NCI-H187 treated with DMSO at 0.1 percent for 48 hours (cell line): ENCODE measurements around the gene VSTM5.
"Not testable (repeated sequence)": the region's sequence is repeated elsewhere in the genome, so short reads cannot be mapped to it uniquely, and the experiment has no call there.

Experiments
- DNase-seq: peaks from one replicate; lab custom pipeline; 2025; lab: John Stamatoyannopoulos, UW

VSTM5 gene, protein sequence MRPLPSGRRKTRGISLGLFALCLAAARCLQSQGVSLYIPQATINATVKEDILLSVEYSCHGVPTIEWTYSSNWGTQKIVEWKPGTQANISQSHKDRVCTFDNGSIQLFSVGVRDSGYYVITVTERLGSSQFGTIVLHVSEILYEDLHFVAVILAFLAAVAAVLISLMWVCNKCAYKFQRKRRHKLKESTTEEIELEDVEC

DNA sequence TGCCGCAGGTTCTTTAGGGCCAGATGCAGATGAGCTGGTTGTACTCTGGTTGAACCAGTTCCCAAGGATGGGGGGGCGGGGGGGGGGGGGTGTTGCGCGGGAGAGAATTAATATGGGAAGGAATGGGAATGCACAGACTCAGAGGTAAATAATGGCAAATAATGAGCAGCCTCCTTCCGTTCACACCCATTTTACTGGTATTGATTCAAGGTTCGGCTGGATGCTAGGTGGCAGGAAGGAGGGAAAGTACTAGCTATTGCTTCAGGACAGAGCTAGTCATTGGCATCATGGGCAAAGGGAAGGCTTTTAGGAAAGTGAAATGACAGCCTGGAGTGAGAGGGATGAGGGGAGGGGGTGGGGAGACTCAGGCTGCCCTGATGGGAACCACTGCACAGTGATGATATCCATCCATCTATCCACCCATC, at the start of gene VSTM5:
VSTM5 (minus strand) TSS at position 25 of the 425 bp plus-strand sequence. CDS start 116 bp downstream, outside the sequence.
- DNase-seq: no peak

DNA sequence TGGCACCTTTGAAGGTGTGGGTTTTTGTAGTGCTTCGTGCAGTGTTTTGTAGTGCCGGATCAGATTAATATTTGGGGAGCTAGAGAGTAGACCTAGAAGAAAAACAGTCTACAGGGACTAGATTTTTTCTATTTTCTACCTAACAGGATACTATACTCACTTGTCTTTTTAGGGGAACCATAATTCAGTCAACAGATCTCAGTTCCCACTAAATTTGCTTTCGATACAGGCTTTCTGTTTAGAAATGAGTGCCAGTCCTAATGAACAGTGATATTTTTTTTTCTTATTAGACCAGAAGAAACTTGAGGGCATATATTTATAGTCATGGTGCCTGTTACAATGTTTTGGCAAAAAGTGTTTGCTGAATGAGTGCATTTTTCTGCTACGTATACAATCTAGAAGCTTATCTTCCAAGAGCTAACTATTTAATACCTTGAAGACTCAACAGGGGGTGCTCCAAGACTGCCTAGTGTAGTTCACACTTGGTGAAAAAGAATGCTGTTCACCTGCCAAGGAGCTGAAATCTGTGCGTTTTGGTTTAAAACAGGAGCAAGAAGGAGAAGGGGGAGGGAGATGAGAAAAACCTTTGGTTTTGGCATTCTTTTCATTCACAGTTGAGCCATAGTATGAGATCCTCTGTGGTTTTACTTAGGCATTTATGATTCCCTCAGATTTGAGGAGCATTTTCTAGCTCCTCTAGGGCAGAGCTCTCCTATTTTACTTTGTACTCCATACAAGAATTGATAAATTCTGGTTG, 44.9 kb upstream of the VSTM5 start:
- no peak for DNase-seq

DNA sequence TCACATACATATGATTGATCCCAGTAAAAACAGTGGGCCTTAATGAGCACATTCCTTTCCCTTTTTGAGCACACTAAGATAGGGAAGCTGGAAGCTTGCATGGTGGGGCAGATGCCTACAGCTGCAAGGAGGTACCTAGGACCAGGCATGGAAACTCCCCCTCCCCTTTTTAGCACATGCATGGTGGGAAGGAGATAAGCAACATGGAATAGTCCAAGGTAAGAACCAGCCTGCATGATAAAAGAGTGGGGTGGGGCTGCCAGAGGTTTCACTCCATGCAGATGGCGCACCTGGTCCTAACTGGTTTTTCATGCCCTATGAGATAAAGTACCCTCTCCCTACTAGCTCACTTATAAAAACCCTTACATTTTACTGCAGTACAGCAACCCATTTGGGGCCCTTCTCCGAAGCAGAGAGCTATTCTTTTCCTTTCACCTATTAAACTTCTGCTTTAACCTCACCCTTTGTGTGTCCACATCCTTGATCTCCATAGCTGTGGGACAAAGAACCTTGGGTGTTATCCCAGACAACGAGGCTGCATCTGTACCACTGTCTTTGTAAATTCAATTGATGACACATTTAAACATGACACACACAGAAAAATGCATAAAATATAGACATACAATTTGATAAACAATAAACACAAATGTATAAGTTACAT, 40.1 kb upstream of the VSTM5 start:
- no peak for DNase-seq

DNA sequence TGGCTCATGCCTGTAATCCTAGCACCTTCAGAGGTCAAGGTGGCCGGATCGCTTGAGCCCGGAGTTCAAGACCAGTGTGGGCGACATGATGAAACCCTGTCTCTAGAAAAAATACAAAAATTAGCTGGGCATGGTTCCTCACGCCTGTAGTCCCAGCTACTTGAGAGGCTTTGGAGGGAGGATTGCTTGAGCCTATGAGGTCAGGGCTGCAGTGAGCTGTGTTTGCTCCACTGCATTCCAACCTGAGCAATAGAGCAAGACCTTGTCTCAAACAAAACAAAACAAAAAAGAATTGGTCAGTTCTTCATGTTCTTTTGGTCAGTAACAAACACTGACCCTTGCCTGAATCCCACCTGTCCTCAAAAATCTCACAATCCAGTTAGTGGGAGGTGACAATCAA, 36.7 kb upstream of the VSTM5 start:
- no peak for DNase-seq

DNA sequence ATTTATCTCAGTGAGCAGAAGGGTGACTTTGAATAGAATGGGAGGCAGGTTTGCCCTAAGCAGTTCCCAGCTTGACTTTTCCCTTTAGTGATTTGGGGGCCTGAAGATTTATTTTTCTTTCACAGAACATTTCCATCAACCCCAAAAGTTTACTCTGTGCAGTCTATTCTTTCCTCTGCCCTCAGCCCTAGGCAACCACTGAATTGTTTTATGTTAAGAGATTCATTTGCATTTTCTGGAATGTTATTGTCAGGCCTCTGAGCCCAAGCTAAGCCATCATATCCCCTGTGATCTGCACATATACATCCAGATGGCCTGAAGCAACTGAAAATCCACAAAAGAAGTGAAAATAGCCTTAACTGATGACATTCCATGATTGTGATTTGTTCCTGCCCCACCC, 28.7 kb upstream of the VSTM5 start:
- not testable (repeated sequence) for DNase-seq

DNA sequence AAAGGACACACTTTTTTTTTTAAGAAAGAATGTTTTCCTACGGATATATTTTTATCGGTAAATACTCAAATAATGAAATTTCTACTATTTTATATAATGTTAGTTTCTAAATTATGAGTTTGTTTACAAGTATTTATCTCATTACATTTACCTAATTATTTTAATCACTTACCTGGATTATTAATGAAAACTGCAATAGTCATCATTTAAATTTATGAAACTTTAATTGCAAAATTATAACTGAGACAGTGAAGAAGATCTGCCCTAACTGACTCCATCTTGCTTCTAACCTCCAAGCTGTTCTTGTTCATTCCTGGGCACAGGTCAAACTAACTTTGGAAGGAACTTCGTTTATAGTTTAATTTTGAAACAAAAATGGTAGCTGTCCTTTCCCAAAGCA, 25.2 kb upstream of the VSTM5 start:
- DNase-seq: no peak

DNA sequence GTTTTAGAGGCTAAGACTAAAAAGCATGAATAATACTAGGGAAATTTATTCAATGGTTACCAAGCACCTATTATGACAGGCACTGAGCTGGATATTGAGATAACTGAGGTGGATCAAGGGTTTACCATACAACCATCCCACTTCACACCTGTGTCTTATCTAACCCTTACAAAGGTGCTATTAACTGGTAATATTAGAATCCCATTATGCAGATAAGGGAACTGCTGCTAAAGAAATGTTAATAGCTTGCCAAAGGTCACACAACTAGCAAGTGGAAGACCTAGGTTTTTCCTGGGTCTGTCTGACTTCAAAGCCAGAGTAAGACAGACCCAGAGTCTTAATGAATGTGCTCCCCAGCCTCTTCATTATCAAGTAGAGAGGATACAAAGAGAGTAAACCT, 21.1 kb upstream of the VSTM5 start:
- DNase-seq: no peak

DNA sequence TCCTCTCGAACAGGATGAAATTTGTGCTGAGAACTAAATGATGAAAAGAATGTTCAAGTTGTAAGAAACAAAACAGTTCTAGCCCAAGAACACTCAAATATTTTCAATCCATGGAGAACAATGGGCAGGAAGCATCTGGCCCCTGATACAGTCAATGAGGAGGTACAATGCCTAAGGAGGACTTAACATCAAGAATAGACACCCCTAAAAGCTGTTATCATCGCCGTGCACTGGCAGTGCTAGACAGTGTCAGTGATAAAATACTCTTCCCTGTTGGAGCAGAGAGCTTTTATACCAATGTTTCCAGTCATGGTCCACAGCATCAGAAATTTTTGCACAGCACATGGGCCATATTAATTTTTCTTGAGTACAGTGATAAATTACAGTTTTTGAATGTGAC, 20.2 kb upstream of the VSTM5 start:
- DNase-seq: no peak

DNA sequence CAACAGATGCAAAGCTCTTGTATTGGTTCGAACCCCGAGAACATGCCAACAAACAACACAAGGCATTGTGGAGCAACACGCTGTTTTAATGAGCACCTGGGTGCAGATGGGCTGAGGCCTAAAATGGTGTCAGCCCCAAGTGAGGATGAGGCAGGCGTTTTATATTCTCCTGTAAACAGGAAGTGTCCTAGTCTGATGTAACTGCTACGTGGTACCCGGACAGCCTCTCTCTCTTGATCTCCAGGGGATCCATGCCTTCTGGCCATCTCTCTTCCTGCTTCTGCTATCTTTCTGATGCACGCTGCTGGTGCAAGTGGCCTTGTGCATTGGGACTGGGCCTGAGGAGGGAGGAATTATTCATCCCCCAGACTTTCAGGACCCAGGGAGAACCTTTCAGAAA, 19.4 kb upstream of the VSTM5 start:
- DNase-seq: no peak

DNA sequence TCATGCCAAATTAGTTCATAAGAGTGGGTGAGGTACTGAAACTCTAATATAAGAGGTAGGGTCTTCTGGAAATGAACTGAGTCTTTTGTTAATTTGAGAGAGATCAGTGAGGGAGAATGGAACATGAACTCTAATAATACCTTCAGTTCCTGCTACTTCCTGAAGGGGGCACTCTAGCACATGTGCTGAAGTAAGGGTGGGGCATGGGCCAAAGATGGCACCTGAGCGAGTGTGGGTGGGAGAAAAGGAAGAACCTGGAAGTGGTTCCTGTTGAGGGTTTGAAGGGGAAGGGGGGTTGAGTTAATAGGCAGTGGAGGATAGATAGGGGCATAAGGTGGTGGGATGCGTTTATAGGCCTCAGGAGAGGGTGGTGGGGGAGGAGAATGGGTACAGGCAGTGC, 18.0 kb upstream of the VSTM5 start:
- not testable (repeated sequence) for DNase-seq

DNA sequence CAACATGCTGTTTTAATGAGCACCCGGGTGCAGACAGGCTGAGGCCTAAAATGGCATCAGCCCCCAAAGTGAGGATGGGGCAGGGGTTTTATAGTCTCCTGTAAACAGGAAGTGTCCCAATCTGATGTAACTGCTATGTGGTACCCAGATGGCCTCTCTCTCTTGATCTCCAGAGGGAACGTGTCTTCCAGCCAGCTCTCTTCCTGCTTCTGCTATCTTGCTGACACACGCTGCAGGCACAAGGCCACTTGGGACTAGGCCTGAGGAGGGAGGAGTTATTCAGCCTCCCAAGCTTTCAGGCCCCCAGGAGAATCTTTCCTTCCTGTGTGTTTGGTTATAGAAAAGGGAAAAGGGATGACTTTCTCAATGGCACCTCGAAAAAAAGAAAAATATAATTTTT, 11.4 kb upstream of the VSTM5 start:
- no peak for DNase-seq

DNA sequence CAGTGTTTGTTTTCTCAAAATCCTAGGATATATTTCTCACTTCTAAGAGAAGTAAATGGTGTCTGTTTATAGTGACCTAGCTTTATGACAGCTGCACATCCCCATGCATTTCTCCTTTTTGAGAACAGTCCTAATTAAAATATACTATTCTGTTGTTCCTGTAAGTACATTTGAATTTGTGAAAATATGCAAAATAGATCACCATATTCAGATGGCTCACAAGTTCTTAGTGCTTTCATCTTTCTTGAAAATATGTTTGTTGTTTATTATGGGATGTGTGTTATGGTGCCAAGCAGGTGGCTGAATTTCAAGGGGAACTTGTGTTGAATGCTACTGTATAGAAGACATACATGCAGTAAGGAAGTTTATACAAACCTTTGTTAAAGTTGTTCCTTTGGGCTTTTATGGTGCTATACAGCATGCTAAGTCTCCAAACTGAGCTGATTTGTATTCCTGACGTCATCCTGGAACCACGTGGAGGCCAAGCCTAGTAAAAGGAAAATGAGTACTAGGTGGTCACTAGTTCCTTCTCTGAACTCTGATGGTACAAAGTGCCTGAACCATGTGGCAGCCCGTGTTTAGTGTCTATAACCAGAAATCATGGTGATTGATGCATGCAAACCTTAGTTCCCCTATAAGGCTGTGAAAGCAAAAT, 7.8 kb upstream of the VSTM5 start:
- no peak for DNase-seq

DNA sequence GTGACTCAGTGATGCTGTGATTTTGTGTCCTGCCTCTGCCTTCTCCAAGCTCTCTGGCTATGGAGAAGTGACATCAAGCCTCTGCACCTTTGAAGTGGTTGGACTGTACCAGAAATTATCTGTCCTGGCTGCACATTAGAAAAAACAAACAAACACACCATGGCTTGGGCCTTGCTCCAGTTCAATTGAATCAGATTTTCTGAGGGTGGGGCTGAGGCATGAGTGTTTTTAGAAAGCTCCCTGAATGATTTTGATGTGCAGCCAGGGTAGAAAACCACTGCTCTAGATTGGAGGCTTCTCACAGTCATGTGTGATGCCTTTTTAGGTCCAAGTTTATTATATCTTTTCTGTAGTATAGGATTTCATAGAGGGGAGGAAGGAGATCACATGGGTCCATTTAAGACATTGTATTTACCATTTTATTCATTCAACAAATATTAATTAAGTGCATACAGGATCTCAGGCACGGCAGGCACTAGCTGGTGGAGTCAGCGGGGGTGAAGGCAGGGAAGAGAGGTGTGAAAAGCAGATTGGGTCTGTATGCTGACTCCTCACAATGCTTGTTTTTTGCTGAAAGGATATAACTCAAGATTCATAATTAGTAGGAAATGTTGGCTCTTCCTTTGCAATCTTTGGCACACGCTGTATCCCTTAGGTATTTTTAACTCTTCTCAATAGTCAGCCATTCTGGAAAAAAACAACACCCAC, 7.1 kb upstream of the VSTM5 start:
- DNase-seq: no peak

DNA sequence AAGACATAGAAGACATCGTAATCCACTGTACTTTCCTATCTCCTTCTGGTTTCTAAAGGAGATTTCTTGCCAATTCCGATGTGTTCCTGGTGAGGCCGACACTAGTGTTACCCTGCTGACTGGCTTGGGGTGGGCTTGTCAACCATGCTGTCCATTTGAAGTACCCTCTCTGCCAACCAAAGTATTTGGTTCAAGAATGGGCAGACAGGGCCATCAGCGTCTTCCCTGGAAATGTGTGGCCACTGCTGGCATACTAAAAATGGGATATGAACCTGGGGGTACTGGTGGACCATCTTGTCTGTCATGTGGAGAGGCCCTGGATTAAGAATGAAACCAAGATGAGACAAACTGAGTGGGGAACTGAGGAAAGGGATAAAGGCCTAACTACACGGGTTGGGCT, 1.8 kb upstream of the VSTM5 start:
- DNase-seq: no peak

DNA sequence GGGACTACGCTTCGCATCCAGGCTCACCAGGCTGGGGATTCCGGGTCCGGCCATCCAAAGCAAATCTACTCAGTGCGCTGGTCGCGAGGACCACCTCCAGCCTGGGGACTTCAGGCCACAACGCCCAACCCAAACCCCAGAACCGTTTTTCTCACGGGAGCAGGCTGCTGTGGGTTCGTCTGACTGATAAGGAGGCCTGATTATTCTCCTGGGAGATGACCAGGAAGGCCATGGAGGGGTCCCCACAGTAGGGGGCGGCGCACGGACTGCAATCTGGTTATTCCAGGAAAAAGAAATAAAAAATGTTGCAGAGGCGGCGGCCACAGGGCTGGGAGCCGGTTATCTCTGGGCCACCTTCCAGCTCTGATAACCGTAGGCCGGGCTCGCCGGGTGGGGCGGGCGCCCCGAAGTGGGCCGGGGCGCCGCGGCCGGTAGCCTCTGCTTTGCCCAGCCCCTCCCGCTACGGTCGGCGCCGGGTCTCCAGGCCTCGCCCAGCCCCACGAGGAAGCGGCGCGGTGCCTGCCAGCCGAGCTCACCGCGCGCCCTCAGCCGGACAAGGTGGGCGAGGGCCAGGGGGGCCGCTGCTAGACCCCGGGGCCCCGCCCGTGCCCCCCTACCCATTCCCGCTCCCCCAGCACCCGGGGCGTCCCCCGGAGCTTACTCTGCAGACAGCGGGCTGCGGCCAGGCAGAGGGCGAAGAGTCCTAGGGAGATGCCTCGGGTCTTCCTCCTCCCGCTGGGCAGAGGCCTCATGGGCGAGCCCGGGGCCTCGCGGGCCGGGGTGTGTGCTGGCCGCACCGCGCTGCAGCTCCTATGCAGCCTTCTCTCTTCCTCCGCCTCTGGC, 446 bp downstream of the VSTM5 start:
- DNase-seq: no peak

DNA sequence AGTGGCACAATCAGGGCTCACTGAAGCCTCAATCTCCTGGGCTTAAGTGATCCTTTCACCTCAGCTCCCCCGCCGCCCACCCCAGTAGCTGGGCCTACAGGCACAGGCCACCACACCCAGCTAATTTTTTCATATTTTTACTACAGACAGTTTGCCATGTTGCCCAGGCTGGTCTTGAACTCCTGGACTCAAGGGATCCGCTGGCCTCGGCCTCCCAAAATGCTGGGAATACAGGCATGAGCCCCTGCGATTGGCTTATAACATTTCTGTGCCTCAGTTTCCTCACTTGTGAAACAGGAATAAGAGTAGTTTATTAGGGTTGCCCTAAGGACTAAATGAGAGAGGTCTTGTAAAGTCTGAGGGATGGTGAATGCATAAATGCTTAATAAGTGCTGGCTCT, 1.2 kb downstream of the VSTM5 start:
- DNase-seq: no peak

DNA sequence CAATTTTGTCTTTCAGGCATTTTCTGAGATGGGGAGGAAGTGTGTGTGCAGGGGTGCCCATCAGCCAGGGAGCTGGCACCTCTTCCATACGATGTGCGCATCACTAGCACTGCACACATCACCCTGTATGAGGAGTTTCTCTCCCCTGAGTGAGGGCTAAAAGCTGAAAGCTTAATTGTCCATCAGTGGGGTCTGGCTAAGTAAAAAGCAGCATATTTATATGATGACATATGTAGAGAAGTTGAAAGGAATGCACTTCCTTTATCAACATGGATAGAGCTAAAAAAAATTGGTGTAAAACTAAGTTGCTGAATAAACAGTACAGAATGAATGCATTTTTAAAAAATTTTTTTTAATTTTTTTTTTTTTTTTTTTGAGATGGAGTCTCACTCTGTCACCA, 4.0 kb downstream of the VSTM5 start:
- no peak for DNase-seq

DNA sequence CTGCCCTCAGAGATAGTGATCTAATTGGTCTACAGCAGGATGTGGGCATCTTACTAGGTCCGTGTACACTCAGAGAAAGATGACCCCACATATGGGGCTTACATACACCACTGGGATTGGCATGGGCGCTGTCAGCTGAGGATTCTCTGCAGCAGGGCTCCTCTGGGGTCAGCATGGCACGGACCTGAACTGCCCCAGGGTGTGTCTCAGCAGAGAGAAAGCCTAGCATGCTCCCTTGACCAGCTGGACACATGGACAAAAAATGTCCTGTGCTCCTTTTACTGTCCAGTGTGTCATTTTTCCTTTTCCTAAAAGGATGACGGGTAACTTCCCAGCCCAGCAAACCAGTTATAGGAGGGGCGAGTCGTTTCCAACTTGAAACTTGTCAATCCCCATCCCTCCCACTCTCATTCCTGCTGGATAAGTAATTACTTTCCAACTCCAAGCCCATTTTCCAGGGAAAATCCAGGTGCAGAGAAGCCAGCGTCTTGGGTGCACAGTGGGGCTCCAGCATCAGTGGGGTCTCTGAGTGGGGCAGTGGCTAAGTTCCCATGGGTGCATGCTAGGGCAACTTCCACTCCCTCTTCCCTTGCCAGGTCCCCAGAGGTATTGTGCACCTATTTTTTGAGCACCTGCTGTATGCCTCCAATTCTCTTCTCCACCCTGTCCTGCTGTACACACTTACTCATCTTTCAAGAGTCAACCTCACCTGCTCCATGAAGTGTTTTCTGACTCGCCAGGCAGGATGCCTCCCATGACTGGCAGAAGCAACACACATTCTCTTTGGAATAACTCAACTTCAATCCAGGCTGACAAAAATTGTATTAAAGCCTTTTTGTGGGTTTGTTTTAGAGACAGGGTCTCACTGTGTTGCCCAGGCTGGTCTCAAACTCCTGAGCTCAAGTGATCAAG, 5.0 kb downstream of the VSTM5 start:
- DNase-seq: no peak

DNA sequence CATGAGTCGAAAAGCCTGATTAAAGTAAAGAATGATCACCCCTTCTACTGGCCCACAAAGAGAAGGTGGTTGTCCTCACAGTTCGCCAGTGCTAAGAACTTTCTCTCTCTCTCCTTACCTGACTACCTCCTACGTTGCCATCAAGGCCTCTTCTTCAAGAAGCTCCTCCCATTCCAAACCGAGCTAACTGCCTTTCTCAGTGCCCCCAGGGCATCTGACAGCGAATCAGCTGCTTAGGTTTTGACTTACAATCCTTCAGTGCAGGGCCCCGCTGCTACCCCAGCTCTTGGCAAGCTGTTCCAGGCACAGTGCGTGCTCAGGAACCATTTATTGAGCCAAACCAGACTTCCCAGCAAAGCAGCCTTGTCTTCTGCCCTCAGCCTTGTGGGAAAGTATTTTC, 5.8 kb downstream of the VSTM5 start:
- DNase-seq: no peak

DNA sequence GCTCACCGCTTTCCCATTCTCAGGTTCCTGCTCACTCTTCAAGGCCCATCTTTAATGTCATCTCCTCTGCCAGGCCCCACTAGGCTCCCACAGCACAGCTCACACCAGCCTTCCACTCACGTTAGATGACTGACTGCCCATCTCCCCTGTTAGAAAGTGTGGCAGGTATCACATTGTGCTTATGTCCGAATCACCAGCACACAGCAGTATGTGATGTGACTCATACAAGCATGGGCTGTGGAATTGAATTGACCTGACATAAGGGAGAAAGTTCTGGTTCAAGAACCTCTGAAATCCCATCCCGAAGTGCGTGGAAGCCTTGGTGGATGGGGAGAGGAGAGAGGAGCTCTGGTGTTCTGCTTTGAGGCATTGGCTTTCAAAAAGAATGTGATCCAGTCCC, 6.5 kb downstream of the VSTM5 start:
- DNase-seq: no peak
